Measurements from ENCODE around the gene SRSF5. TPM values are rescaled to one million over a fixed set of nuclear protein-coding genes. Genes with fewer than 3 reads are reported as not detected.
"Not testable (repeated sequence)": the region's sequence is repeated elsewhere in the genome, so short reads cannot be mapped to it uniquely, and the experiment has no call there.

The SRSF5 gene
- polyA plus RNA-seq, 3 donors = 410 to 554 (median 502) TPM

- Histone ChIP-seq H3K36me3 (replicated peaks in 1 of 2; ENCODE audit: control insufficient read depth in 1 of 2, insufficient read depth in 2 of 2, low read length in 2 of 2) (no peaks in the 10 kb centered on the region), H3K4me3 (replicated peaks in 1 of 3; ENCODE audit: low read depth in 2 of 3, low read length in 3 of 3) (peak overlapping the region; percentile 15 to 59 (median 27)), H3K9me3 (replicated peaks in 1 of 2; ENCODE audit: control insufficient read depth in 1 of 2, insufficient read depth in 1 of 2, low read length in 2 of 2) (no peaks in the 10 kb centered on the region), H3K79me2 (ENCODE audit: insufficient read depth, low read length) (no peaks in the 10 kb centered on the region), H3K4me1 (ENCODE audit: control insufficient read depth in 1 of 2, insufficient read depth in 2 of 2, low read length in 2 of 2) (peaks cover 23 to 28% of the 10 kb centered on the region in 2 donors), H3K9ac (ENCODE audit: insufficient read depth, low read length, poor library complexity, severe bottlenecking) (peak overlapping the region; percentile 53), H4K20me1 (ENCODE audit: insufficient read depth, low read length) (no peaks in the 10 kb centered on the region), H3K27ac (ENCODE audit: low read depth in 1 of 2, low read length in 2 of 2) (peak overlapping the region in 1 of 2 donors; percentile 42), H2AFZ (ENCODE audit: insufficient read depth, low read depth, low read length, poor library complexity, severe bottlenecking) (peak overlapping the region; percentile 85), H3K27me3 (ENCODE audit: control insufficient read depth in 2 of 2, insufficient read depth in 2 of 2, low read length in 2 of 2) (no peaks in the 10 kb centered on the region), H3K4me2 (replicated peaks; ENCODE audit: extremely low read depth, low read length, poor library complexity, severe bottlenecking) (peak overlapping the region; percentile 68)
- DNase-seq = peak; percentile 67 to 77 (median 71)
- Mint-ChIP-seq H3K4me1 (peaks cover 25% of the 10 kb centered on the region), H3K27ac (peak overlapping the region in 6 of 7 donors; percentile 22 to 86 (median 60)), H3K36me3 (no peaks in the 10 kb centered on the region), H3K27me3 (ENCODE audit: low read depth in 3 of 3) (peaks cover 6 to 9% (median 7%) of the 10 kb centered on the region in 3 donors), H3K9me3 (no peaks in the 10 kb centered on the region), H3K4me3 (peak overlapping the region; percentile 73 to 83)
- intact Hi-C loops (cut with micrococcal nuclease) = loop anchor here (1.0 to 5.0 kb wide), 4 partner anchors 40 to 142 kb away; partner anchors contain the start of gene SRSF5 (in 1 of the 2)
- TF ChIP-seq, protein P1, sequence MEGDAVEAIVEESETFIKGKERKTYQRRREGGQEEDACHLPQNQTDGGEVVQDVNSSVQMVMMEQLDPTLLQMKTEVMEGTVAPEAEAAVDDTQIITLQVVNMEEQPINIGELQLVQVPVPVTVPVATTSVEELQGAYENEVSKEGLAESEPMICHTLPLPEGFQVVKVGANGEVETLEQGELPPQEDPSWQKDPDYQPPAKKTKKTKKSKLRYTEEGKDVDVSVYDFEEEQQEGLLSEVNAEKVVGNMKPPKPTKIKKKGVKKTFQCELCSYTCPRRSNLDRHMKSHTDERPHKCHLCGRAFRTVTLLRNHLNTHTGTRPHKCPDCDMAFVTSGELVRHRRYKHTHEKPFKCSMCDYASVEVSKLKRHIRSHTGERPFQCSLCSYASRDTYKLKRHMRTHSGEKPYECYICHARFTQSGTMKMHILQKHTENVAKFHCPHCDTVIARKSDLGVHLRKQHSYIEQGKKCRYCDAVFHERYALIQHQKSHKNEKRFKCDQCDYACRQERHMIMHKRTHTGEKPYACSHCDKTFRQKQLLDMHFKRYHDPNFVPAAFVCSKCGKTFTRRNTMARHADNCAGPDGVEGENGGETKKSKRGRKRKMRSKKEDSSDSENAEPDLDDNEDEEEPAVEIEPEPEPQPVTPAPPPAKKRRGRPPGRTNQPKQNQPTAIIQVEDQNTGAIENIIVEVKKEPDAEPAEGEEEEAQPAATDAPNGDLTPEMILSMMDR (IDR thresholded peaks at IDR 0.05) = peak; percentile 99
- 6% methylated on average over 47 of the region's 51 CpGs for WGBS (ENCODE audit: insufficient coverage)
These were observed 40.0 kb upstream of the SRSF5 start for GRCh38 chr14:69726761-69727511.

DNA sequence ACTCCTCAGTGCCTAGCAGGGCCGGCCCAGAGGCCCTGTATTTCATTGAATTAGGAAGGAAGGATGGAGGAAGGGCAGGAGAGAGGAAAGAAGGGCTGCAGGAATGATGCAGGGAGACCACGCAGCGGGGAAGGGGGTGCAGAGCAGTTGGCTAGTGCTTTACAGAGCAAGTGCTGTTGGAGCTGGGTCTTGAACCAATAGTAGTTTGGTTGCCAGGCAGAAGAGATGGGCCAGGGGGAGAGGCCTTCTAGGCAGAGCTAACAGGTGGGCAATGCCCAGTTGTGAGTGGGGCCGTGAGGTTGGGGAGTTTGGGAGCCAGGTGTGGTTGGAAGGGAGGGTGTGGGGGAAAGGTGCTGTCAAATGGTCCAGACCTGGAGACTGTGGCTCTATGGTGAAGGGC, 39.1 kb upstream of the SRSF5 start:
- Histone ChIP-seq H3K27ac (ENCODE audit: low read depth in 1 of 2, low read length in 2 of 2) (no peak overlapping the region), H3K79me2 (ENCODE audit: insufficient read depth, low read length) (no peaks in the 10 kb centered on the region), H3K9me3 (replicated peaks in 1 of 2; ENCODE audit: control insufficient read depth in 1 of 2, insufficient read depth in 1 of 2, low read length in 2 of 2) (no peaks in the 10 kb centered on the region), H3K4me1 (ENCODE audit: control insufficient read depth in 1 of 2, insufficient read depth in 2 of 2, low read length in 2 of 2) (peaks cover 23 to 28% of the 10 kb centered on the region in 2 donors), H3K4me3 (replicated peaks in 1 of 3; ENCODE audit: low read depth in 2 of 3, low read length in 3 of 3) (no peak overlapping the region), H3K9ac (ENCODE audit: insufficient read depth, low read length, poor library complexity, severe bottlenecking) (no peak overlapping the region), H3K27me3 (ENCODE audit: control insufficient read depth in 2 of 2, insufficient read depth in 2 of 2, low read length in 2 of 2) (no peaks in the 10 kb centered on the region), H3K36me3 (replicated peaks in 1 of 2; ENCODE audit: control insufficient read depth in 1 of 2, insufficient read depth in 2 of 2, low read length in 2 of 2) (no peaks in the 10 kb centered on the region), H4K20me1 (ENCODE audit: insufficient read depth, low read length) (no peaks in the 10 kb centered on the region), H2AFZ (ENCODE audit: insufficient read depth, low read depth, low read length, poor library complexity, severe bottlenecking) (no peak overlapping the region), H3K4me2 (replicated peaks; ENCODE audit: extremely low read depth, low read length, poor library complexity, severe bottlenecking) (no peak overlapping the region)
- DNase-seq = no peak
- Mint-ChIP-seq H3K4me3 (no peak overlapping the region), H3K27me3 (ENCODE audit: low read depth in 3 of 3) (peaks cover 6 to 9% (median 8%) of the 10 kb centered on the region in 3 donors), H3K27ac (no peak overlapping the region), H3K36me3 (no peaks in the 10 kb centered on the region), H3K4me1 (peaks cover 25% of the 10 kb centered on the region), H3K9me3 (no peaks in the 10 kb centered on the region)
- intact Hi-C loops (cut with micrococcal nuclease) = loop anchor here (1.0 to 5.0 kb wide), 4 partner anchors 39 to 143 kb away; partner anchors contain the start of gene SRSF5 (in 1 of the 2)
- TF ChIP-seq, protein P1 (IDR thresholded peaks at IDR 0.05) = no peak
- WGBS (ENCODE audit: insufficient coverage) = 84% methylated on average over 4 of the region's 4 CpGs

DNA sequence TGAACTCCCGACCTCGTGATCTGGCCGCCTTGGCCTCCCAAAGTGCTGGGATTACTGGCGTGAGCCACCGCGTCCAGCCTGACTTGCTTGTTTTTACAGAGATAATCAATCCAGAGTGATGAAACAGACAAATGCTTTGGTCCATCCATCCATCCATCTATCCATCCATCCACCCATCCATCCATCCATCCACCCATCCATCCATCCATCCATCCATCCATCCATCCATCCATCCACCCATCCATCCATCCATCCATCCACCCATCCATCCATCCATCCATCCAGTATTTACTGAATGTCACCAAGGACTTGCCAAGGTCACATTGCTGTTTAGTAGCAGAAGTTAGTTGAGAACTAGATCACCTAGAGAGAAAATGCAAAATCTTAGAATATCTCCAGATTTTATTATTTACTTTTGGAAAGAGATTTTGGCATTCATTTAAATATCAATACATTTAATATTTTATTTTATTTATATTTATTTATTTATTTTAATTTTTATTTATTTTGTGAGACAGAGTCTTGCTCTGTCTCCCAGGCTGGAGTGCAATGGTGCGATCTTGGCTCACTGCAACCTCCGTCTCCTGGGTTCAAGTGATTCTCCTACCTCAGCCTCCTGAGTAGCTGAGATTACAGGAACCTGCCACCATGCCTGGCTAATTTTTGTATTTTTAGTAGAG, 34.9 kb upstream of the SRSF5 start:
- DNase-seq; H3K27ac Mint-ChIP-seq; H3K4me3 Mint-ChIP-seq; H3K4me1 Mint-ChIP-seq; H3K4me3 ChIP-seq (replicated peaks in 1 of 3; ENCODE audit: low read depth in 2 of 3, low read length in 3 of 3); H2AFZ ChIP-seq (ENCODE audit: insufficient read depth, low read depth, low read length, poor library complexity, severe bottlenecking); H3K27me3 ChIP-seq (ENCODE audit: control insufficient read depth in 2 of 2, insufficient read depth in 2 of 2, low read length in 2 of 2); H3K9ac ChIP-seq (ENCODE audit: insufficient read depth, low read length, poor library complexity, severe bottlenecking); H3K9me3 Mint-ChIP-seq; H3K4me2 ChIP-seq (replicated peaks; ENCODE audit: extremely low read depth, low read length, poor library complexity, severe bottlenecking); H4K20me1 ChIP-seq (ENCODE audit: insufficient read depth, low read length); H3K36me3 Mint-ChIP-seq; H3K27ac ChIP-seq (ENCODE audit: low read depth in 1 of 2, low read length in 2 of 2); H3K36me3 ChIP-seq (replicated peaks in 1 of 2; ENCODE audit: control insufficient read depth in 1 of 2, insufficient read depth in 2 of 2, low read length in 2 of 2); H3K4me1 ChIP-seq (ENCODE audit: control insufficient read depth in 1 of 2, insufficient read depth in 2 of 2, low read length in 2 of 2); intact Hi-C loops (cut with micrococcal nuclease); H3K9me3 ChIP-seq (replicated peaks in 1 of 2; ENCODE audit: control insufficient read depth in 1 of 2, insufficient read depth in 1 of 2, low read length in 2 of 2); H3K79me2 ChIP-seq (ENCODE audit: insufficient read depth, low read length): not testable (repeated sequence)
- peaks cover 7 to 13% (median 10%) of the 10 kb centered on the region in 3 donors for H3K27me3 Mint-ChIP-seq (ENCODE audit: low read depth in 3 of 3)
- WGBS (ENCODE audit: insufficient coverage) = 100% methylated on average over 3 of the region's 8 CpGs

All from CD14-positive monocyte (primary cell).